Activated naive CD4-positive, alpha-beta T cell (primary cell): Measurements from ENCODE around the gene KDM6B.
"Not testable (repeated sequence)": the region's sequence is repeated elsewhere in the genome, so short reads cannot be mapped to it uniquely, and the experiment has no call there.

ENCODE experiments used
- DNase-seq, 4 experiments: peaks; one replicate each; lab custom pipeline; 2025; lab: John Stamatoyannopoulos, UW

Gene KDM6B, protein sequence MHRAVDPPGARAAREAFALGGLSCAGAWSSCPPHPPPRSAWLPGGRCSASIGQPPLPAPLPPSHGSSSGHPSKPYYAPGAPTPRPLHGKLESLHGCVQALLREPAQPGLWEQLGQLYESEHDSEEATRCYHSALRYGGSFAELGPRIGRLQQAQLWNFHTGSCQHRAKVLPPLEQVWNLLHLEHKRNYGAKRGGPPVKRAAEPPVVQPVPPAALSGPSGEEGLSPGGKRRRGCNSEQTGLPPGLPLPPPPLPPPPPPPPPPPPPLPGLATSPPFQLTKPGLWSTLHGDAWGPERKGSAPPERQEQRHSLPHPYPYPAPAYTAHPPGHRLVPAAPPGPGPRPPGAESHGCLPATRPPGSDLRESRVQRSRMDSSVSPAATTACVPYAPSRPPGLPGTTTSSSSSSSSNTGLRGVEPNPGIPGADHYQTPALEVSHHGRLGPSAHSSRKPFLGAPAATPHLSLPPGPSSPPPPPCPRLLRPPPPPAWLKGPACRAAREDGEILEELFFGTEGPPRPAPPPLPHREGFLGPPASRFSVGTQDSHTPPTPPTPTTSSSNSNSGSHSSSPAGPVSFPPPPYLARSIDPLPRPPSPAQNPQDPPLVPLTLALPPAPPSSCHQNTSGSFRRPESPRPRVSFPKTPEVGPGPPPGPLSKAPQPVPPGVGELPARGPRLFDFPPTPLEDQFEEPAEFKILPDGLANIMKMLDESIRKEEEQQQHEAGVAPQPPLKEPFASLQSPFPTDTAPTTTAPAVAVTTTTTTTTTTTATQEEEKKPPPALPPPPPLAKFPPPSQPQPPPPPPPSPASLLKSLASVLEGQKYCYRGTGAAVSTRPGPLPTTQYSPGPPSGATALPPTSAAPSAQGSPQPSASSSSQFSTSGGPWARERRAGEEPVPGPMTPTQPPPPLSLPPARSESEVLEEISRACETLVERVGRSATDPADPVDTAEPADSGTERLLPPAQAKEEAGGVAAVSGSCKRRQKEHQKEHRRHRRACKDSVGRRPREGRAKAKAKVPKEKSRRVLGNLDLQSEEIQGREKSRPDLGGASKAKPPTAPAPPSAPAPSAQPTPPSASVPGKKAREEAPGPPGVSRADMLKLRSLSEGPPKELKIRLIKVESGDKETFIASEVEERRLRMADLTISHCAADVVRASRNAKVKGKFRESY (N-terminal part only)

DNA sequence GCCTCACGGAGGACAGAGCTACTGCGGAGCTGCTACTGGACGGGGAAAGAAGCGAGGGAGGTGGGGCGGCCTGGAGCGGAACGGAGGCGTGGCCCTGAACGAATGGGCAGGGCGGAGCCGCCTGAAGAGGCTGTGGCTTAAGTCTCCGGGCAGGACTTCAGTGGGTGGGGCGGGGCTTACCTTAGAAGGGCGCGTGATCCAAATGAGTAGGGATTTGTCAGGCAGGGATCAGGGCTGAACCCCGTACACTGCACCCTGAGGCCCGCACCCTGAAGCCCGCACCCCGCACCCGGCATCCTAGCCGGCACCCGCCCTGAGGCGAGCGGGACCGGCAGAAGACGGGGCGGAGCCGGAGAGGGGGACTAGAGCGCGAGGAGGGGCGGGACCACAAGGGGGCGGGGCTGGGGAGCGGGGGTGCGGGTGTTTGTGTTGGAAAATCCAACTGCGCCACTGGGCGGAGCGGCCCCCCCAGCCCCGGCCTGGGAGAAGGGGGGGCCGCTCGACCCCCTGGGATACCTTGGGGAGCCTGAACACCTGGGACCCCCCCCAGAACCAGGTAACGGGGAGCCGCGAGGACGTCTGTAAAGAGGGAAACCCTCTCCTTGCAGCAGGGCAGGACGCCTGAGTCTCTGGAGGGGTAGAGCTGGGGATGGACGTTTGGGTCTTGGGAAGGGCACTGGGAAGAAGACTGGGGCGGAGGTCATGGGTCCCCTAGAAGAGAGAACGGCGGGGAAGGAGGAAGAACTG is at the start of gene KDM6B:
KDM6B (plus strand) TSS at position 423 of the 747 bp plus-strand sequence. CDS start 11,338 bp downstream, outside the sequence.
- DNase-seq = peak; percentile 64 to 85 (median 74)

DNA sequence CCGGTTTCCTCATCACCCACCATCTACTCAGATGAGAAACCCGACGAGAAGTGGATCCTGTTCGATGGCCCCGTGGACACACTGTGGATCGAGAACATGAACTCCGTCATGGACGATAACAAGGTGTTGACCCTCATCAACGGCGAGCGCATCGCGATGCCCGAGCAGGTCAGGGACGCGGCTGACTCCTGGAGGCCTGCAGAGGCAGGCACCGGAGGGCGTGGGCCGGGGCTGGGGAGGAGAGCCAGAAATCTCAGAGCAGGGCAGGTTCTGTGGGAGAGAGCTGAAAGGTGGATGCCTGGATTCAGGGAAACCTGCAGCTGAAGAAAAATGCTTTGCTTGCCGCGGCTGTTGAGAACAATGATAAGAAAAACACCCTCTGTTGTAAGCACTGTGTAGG is 47.2 kb upstream of the KDM6B start:
- DNase-seq = no peak

DNA sequence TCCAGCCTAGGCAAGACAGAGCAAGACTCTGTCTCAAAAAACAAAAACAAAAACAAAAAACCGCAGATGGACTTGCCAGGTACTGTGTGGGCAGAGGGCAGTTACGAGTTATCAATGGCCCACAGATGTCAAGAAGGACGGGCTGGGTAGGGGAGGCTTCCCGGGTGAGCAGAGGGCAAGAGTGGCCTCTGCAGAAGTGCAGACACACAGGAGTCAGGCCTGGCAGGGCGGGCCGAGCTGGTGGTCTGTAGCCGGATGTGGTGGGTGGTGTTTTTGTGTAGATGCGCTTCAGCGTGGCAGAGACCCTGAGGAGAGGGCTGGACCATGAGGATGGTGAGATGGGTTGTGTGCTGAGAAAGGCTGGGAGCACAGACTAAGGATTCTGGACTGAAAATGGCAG is 44.9 kb upstream of the KDM6B start:
- DNase-seq = no peak

DNA sequence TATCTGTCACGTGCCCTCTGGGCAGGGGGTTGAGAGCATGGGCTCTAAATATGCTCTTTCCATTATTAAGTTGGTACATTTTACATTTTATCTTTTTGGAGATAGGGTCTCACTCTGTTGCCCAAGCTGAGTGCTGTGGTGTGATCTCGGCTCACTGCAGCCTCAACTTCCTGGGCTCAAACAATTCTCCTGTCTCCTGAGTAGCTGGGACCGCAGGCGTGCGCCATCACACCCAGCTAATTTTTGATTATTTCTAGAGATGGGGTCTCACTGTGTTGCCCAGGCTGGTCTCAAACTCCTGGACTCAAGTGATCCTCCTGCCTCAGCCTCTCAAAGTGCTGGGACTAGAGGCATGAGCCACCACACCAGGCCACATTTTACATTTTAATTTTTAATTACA is 43.9 kb upstream of the KDM6B start:
- no peak for DNase-seq

DNA sequence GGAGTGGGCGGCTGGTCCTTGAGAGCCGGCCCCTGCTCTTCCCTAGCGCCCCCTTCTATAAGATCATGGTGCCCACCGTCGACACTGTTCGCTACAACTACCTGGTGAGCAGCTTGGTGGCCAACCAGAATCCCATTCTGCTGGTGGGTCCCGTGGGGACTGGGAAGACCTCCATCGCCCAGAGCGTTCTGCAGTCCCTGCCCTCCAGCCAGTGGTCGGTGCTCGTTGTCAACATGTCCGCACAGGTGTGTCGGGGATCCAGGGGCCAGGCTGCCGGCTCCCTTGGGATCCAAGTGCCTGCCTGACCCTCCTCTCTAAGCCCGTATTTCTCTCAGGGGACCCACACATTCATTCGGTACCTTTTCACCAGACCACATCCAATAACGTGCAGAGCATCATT is 41.4 kb upstream of the KDM6B start:
- no peak for DNase-seq

DNA sequence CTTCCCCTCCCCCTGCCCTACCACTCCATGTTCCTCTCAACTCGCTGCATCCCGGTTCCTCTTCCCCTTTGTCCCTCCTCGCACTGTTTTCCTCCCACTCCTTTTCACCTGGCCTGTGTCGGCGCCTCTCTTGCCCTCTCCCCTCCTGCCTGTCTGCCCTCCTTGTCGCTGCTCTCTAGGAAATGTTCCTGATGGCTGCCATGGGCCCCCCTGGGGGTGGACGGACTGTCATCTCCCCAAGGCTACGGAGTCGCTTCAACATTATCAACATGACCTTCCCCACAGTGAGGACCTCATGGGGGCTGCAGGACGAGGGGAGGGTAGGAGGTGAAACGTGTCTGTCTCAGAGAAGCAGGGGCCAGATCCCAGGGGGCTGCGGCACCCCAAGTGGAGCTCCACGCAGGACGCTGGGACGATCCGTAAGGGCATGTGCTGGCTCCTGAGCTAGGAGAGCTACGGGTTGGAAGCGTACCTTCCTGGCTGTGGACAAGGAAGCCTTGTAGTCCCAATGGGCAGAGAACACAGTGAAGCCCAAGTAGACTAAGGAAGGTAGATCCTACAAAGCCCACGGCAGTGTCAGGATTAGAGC is 39.8 kb upstream of the KDM6B start:
- DNase-seq = no peak

DNA sequence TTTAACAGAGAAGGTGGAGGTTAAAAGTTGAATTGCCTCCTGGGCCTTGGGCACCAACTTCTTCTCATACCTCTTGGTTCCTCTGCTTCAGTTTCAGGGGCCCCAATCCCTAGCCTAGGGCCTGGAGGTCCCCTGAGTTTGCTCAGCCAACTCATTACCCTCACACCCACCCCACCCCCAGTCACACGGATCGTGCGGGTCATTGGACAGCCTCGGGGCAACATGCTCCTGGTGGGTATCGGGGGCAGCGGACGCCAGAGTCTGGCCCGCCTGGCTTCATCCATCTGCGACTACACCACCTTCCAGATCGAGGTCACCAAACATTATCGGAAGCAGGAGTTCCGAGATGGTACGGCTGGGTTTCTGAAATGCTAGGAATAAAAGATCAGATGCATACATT is 36.0 kb upstream of the KDM6B start:
- DNase-seq = no peak

DNA sequence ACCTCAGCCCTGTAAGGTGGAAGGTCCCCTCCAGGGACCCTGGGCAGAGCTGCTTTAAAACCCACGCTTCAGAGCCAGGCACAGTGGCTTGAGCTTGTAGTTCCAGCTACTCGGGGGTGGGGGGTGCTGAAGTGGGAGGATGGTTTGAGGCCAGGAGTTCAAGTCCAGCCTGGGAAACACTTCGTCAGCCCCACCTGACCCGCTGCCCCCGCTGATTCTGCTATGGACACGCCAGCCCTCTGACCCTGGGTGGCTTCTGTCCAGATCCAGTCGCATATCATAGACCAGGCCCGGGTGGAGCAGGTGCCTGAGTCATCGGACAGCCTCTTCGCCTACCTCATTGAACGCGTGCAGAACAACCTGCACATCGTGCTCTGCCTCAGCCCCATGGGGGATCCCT is 35.2 kb upstream of the KDM6B start:
- no peak for DNase-seq

DNA sequence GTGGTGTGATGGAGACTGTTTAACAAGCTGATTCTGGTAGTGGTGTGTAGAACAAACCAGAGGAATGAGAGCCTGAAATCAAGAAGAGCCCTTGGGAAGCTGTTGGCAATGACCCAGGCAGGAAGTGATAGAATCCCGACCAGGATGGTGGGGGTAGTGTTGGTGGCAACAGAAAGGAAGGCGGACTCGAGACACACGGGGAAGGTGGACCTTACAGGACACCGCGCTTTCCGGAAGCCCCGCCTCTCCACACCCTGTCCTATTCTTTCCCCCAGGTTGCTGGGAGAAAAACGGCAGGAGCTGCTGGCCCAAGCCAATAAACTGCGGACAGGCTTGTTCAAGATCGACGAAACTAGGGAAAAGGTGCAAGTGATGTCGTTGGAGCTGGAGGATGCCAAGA is 30.0 kb upstream of the KDM6B start:
- no peak for DNase-seq

DNA sequence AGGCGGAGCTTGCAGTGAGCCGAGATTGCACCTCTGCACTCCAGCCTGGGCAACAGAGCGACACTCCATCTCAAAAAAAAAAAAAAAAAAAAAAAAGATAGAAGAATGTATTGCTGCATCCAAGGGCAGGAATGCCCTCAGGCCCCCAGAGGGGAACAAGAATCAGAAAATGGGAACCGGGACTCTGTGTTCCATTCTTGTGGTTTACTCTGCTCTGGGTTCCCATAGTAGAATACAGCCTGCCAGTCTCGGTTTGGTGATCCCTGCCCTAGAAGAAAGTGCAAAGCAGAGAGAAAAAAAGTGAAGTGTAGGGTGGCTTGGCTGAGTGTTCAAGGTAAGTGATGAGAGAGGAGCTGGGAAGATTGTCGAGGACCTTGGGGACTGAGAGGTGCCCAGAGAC is 27.4 kb upstream of the KDM6B start:
- DNase-seq = no peak

DNA sequence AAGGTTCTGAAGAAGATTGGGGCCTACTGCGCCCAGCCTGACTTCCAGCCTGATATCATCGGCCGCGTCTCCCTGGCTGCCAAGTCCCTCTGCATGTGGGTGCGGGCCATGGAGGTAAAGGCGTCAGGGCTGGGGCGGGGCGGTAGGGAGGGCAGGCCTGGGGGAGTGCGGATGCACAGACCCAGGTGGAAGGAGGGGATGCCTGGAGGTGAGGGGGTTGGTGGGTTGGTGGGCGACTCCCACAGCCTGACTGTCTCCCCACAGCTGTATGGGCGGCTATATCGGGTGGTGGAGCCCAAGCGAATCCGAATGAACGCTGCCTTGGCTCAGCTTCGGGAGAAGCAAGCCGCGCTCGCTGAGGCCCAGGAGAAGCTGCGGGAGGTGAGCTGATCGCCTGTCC is 26.8 kb upstream of the KDM6B start:
- no peak for DNase-seq

DNA sequence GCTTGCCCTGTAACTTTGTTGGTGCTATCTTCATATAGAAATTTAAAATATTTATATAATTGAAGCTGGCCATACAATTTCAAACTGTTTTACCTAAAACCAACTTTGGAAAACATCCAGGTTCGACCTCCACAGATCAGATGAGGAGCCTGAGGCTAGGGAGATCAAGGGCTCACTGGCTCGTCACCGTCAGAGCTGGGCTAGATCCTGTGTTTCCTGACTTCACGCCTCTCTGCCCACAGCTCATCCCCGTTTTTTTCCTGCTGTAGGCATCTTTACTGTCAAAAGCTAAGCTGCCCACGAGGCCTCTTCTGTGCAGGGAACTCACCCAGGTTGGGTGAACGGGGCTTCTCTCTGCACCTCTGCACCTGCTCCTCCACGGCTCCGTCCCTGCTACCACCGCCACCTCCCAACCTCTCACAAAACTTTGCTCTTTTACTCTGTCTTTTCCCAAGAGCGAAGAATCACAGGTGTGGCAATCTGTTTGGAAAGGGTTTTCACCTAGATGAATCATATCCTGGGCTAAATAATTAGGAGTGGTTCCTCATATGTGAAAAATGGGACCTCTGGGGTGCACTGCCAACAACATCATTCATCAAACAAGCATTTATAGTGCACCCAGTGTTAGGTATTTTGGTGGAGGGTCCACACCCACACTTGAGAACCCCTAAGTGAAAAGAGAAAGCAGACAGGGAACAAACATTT is 24.8 kb upstream of the KDM6B start:
- no peak for DNase-seq

DNA sequence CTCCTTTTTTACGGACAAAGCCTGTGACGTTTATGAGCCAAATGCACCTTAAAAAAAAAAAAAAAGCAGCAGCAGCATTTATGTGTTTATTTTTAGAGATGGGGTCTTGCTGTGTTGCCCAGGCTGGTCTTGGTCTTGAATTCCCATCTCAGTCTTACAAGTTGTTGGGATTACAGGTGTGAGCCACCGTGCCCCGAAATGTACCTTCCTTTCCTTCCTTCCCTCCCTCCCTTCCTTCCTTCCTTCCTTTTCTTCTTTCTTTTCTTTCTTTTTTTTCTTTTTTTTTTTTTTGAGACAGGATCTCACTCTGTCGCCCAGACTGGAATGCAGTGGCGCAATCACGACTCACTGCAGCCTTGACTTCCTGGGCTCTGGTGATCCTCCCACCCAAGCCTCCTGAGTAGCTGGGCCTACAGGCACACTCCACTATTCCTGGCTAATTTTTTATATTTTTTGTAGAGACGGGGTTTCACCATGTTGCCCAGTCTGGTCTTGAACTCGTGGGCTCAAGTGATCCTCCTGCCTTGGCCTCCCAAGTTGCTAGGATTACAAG is 24.1 kb upstream of the KDM6B start:
- not testable (repeated sequence) for DNase-seq

DNA sequence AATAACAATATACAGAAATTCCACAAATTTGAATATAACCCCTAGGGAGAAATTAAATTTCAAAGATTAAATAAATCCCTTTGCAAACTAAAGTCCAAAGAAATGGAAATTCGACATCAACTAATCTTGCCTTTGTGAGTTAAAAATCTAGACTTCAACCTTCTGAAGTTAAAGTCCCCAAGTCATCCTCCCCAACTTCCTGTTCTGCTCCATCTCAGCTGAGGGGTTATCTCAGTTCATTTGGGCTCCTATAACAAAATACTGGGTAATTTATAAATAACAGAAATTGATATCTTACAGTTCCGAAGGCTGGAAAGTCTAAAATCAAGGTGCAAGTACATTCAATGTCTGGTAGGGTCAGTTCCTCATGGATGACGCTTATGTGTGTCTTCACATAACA is 22.8 kb upstream of the KDM6B start:
- DNase-seq = no peak

DNA sequence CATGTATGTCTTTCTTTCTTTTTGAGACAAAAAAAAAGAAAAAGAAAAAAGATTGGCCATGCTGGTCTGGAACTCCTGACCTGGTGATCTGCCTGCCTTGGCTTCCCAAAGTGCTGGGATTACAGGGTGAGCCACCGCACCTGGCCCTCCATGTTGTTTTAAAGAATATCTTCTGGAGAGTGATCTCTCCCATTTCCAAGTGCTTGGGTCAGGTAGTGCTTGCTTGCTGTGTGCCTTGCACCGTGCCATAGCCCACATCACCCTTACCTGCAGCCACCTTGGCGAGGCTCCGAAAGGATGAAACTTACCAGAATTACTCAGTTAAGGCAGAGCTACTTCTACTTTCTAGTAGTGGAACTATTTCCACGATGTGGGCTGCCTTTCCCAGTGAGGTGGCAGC is 19.0 kb upstream of the KDM6B start:
- DNase-seq = no peak

DNA sequence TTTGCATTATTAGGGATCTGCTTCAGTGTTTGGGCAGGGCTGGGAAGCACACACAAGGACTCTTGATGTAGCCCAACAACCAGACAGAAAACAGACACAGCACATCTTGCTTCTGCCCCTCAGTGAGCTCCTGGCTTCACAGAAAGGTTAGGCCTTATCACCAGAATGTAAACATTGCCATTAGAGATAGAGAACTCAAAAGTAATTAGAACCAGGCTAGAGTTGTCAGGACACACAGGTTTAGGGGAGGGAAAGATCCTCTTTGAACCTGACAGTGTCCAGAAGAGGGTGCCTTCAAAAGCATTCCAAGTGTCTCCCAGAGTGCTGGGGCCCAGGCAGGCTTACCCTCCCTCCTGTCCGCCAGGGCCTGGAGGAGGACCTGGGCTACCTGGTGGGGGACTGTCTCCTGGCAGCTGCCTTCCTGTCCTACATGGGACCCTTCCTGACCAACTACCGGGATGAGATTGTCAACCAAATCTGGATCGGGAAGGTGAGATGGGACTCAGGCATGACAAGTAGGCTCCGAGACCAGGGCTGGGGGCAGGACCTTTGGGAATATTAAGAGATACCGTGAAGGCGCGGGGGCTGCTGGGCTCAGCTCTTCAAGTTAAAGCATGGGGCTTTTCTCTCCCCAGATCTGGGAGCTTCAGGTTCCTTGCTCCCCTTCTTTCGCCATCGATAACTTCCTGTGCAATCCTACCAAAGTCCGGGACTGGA is 16.9 kb upstream of the KDM6B start:
- no peak for DNase-seq

DNA sequence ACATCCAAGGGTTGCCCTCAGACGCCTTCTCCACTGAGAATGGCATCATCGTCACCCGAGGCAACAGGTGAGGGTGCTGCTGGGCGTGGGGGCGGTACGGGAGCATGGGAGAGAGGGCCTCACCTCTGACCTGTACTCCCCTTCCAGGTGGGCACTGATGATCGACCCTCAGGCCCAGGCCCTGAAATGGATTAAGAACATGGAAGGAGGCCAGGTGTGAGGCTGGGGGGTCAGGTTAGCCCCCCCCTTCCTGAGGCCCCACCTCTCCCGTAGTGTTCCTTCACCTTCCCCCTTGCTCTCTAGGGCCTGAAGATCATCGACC is 16.4 kb upstream of the KDM6B start:
- no peak for DNase-seq

DNA sequence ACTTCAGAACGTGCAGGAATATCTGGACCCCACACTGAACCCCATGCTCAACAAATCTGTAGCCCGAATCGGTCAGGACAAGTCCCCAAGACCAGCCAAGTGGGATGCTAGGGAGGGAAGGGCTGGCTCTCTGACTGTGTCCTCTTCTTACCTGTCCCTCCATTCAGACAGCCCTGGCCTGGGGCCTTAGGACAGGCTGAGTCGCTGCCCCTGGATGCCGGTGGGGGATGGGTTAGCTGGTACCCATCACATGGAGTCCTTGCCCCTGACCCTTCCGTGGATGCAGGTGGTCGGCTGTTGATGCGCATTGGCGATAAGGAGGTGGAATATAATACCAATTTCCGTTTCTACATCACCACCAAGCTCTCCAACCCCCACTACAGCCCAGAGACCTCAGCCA is 16.0 kb upstream of the KDM6B start:
- DNase-seq = no peak

DNA sequence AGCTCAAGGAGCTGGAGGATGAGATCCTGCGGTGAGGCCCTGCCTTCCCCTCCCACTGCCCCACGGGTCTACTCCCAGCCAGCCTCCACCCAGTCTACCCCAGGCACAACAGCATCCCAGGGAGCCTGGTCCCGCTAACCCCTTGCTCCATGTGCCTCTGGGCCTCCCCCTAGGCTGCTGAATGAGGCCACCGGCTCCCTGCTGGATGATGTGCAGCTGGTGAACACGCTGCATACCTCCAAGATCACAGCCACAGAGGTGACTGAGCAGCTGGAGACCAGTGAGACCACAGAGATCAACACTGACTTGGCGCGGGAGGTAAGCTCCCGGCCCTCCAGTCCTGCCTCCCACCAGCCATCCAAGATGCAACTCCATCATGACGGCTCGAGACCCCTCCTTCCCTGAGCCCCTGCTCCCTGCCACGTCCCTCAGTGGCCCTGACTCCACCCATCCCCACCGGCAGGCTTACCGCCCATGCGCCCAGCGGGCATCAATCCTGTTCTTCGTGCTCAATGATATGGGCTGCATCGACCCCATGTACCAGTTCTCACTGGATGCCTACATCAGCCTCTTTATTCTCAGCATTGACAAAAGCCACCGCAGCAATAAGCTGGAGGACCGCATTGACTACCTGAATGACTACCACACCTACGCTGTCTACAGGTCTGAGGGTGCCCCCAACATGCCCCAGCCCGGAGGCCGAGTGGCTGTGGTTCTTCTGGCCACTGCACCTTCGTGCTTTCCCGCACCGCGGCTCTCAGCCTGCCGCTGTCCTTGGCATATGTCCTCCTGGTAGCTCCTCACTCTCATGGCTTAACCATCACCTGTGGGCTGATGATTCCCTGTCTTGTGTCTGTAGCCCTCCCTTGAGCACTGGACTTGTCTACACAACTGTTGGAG is 15.0 kb upstream of the KDM6B start:
- DNase-seq = no peak
